Activated B cell treated with CpG ODN at 0.5 μM for 24 hours (primary cell): ENCODE measurements around the gene WDR31. TPM values are rescaled to one million over a fixed set of nuclear protein-coding genes. Genes with fewer than 3 reads are reported as not detected.

Experiments
- ATAC-seq: fragments of 200-7000 bp; cut with Tn5 transposase; one replicate; pipeline ENCODE4 v1.10.0; 2021; ENCODE audit warnings: low read depth, mild to moderate bottlenecking, moderate library complexity
- CTCF ChIA-PET: fragments of 350-600 bp; sonication (Branson Sonifier 250); formaldehyde crosslinking; loops from one replicate; lab custom pipeline; 2021; ENCODE audit warnings: antibody characterized with exemption; lab: Charles Lee
- POLR2A ChIA-PET: fragments of 350-600 bp; sonication (Branson Sonifier 250); formaldehyde crosslinking; loops from one replicate; lab custom pipeline; 2021; ENCODE audit warnings: antibody characterized with exemption; lab: Charles Lee
- DNase-seq: peaks from one replicate; pipeline ENCODE4 v3.0.0; 2022
- H3K27ac Mint-ChIP-seq: one replicate; pipeline ENCODE4 v1.8.0; 2020; ENCODE audit warnings: mixed read lengths
- H3K27me3 Mint-ChIP-seq: one replicate; pipeline ENCODE4 v1.8.0; 2021; ENCODE audit warnings: mixed read lengths
- H3K36me3 Mint-ChIP-seq: one replicate; pipeline ENCODE4 v1.8.0; 2021; ENCODE audit warnings: low read depth, mixed read lengths
- H3K4me1 Mint-ChIP-seq: one replicate; pipeline ENCODE4 v1.8.0; 2021; ENCODE audit warnings: mixed read lengths
- H3K4me3 Mint-ChIP-seq: one replicate; pipeline ENCODE4 v1.8.0; 2020; ENCODE audit warnings: mild to moderate bottlenecking, mixed read lengths
- H3K9me3 Mint-ChIP-seq: one replicate; pipeline ENCODE4 v1.8.0; 2020; ENCODE audit warnings: mixed read lengths
- CTCF ChIP-seq: fragments of 200-600 bp; IDR thresholded peaks from one replicate; pipeline ENCODE4 v1.8.0; 2022; ENCODE audit warnings: antibody characterized with exemption, mild to moderate bottlenecking
- intact Hi-C: fragments of 100-400 bp; cut with micrococcal nuclease; formaldehyde crosslinking; loops from one replicate; pipeline ENCODE4 v1.15.1; 2024
- total RNA-seq: library from RNA; stranded (reverse); gene quantifications from 2 replicates; pipeline ENCODE4 v1.2.3, GENCODE V29; 2022

WDR31 gene
- total RNA-seq, 1 donor from 2014 or later: 0.73 TPM

DNA sequence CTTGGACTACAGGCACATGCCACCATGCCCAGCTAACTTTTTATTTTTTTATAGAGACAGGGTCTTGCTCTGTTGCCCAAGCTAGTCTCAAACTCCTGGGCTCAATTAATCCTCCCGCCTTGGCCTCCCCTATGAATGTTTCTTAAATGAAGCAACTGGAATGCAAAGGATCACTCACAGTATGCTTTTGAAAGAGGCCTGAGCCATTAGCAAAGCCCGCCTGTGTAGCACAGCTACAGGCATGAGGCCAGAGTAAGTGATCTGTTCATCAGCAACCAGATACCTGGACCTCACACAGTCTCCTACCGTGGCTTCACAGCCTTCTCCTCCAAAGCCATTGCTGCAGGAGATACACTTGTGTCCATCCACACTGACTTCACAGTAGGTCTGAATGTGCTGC is 20.0 kb downstream of the WDR31 start:
- no peaks in the 10 kb centered on the region for H3K27me3 Mint-ChIP-seq
- DNase-seq (no peak), ATAC-seq (no peak)
- ChIA-PET CTCF (no interaction called here), POLR2A (no interaction called here)
- no peak overlapping the region for H3K27ac Mint-ChIP-seq
- H3K36me3 Mint-ChIP-seq: no peaks in the 10 kb centered on the region
- no peak for TF ChIP-seq CTCF
- no peaks in the 10 kb centered on the region for H3K9me3 Mint-ChIP-seq
- H3K4me1 Mint-ChIP-seq: no peaks in the 10 kb centered on the region
- H3K4me3 Mint-ChIP-seq: no peak overlapping the region
- intact Hi-C loops: no loop called here

DNA sequence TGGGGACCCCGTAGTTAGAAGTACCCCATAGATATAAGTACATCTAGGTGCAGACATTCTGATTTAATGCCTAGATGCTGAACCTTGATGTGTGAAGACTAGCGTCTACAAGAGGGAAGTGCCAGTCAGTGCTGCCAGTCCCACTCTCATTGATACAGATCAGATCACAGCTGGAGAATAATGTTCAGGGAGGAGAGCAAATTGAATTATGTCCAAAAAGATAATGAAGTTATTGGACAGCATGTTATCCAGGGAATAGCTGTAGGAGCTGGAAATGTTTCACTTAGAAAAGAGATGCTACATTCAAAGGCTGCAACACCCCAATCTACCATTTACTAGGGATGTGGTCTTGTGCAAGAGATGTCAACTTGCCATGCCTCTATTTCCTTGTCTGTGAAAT is 21.0 kb downstream of the WDR31 start:
- DNase-seq (no peak), ATAC-seq (no peak)
- H3K9me3 Mint-ChIP-seq: no peaks in the 10 kb centered on the region
- no peak overlapping the region for H3K4me3 Mint-ChIP-seq
- no peak overlapping the region for H3K27ac Mint-ChIP-seq
- CTCF ChIA-PET: no interaction called here
- no peaks in the 10 kb centered on the region for H3K36me3 Mint-ChIP-seq
- H3K27me3 Mint-ChIP-seq: peaks cover 1% of the 10 kb centered on the region
- POLR2A ChIA-PET: no interaction called here
- H3K4me1 Mint-ChIP-seq: no peaks in the 10 kb centered on the region
- intact Hi-C loops: no loop called here
- no peak for TF ChIP-seq CTCF

DNA sequence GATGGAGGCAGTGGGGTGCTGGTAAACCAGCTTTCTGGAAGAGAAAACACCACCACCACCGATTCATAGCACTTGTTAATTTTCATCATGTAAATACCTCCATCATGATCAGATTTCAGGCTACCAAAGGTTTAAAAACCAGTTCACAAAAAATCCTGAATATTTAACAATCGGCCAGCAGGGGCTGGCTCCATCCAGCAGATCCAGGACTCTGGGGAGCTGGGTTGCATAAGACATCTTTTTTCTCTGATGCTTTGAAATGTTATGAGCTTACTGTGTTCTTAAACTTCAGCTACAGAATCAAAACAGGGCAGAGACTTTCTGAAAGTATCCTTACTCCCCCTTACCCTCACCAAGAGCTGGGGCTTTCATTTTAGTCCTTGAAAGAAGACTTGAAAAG is 22.3 kb downstream of the WDR31 start:
- Mint-ChIP-seq H3K27me3 (peaks cover 1% of the 10 kb centered on the region), H3K4me3 (no peak overlapping the region), H3K9me3 (no peaks in the 10 kb centered on the region), H3K27ac (no peak overlapping the region), H3K4me1 (no peaks in the 10 kb centered on the region), H3K36me3 (no peaks in the 10 kb centered on the region)
- TF ChIP-seq CTCF: no peak
- no peak for DNase-seq
- intact Hi-C loops: no loop called here
- ChIA-PET CTCF (no interaction called here), POLR2A (no interaction called here)
- no peak for ATAC-seq

GRCh38 chr9:113316030-113316429 is 24.0 kb downstream of the WDR31 start:
- no peaks in the 10 kb centered on the region for H3K4me1 Mint-ChIP-seq
- peaks cover 1% of the 10 kb centered on the region for H3K27me3 Mint-ChIP-seq
- H3K4me3 Mint-ChIP-seq: no peak overlapping the region
- intact Hi-C loops: no loop called here
- no peak for DNase-seq
- no peaks in the 10 kb centered on the region for H3K9me3 Mint-ChIP-seq
- H3K27ac Mint-ChIP-seq: no peak overlapping the region
- ChIA-PET POLR2A (no interaction called here), CTCF (no interaction called here)
- no peak for TF ChIP-seq CTCF
- no peaks in the 10 kb centered on the region for H3K36me3 Mint-ChIP-seq
- no peak for ATAC-seq

GRCh38 chr9:113315231-113315630 is 24.8 kb downstream of the WDR31 start:
- intact Hi-C loops: no loop called here
- Mint-ChIP-seq H3K4me3 (no peak overlapping the region), H3K27ac (no peak overlapping the region), H3K9me3 (no peaks in the 10 kb centered on the region), H3K27me3 (peaks cover 1% of the 10 kb centered on the region), H3K36me3 (no peaks in the 10 kb centered on the region), H3K4me1 (no peaks in the 10 kb centered on the region)
- ATAC-seq (no peak), DNase-seq (no peak)
- no peak for TF ChIP-seq CTCF
- POLR2A ChIA-PET: no interaction called here
- CTCF ChIA-PET: no interaction called here
